ENCODE results near the gene CA12.

DNA sequence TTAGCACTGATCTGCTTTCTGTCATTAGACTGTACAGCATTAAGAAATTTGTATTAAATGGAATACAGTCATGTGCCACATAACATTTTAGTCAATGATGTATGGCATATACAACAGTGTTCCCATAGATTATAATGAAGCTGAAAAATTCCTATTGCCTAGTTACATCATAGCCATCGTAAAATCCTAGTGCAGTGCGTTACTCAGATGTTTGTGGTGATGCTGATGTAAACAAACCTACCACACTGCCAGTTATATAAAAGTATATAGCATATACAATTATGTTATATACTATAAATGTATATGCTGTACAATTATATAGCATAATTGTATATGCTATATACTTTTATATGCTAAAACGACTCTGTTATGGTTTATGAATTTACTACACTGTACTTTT lies 62.6 kb downstream of the CA12 start:
- no peak for TF ChIP-seq POLR2A (IDR thresholded peaks at IDR 0.05)
- TF ChIP-seq, protein P1, sequence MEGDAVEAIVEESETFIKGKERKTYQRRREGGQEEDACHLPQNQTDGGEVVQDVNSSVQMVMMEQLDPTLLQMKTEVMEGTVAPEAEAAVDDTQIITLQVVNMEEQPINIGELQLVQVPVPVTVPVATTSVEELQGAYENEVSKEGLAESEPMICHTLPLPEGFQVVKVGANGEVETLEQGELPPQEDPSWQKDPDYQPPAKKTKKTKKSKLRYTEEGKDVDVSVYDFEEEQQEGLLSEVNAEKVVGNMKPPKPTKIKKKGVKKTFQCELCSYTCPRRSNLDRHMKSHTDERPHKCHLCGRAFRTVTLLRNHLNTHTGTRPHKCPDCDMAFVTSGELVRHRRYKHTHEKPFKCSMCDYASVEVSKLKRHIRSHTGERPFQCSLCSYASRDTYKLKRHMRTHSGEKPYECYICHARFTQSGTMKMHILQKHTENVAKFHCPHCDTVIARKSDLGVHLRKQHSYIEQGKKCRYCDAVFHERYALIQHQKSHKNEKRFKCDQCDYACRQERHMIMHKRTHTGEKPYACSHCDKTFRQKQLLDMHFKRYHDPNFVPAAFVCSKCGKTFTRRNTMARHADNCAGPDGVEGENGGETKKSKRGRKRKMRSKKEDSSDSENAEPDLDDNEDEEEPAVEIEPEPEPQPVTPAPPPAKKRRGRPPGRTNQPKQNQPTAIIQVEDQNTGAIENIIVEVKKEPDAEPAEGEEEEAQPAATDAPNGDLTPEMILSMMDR (IDR thresholded peaks at IDR 0.05): no peak
